ENCODE results near the gene VPS54. TPM values are rescaled to one million over a fixed set of nuclear protein-coding genes. Genes with fewer than 3 reads are reported as not detected.

The VPS54 gene
- total RNA-seq, 1 donor from 2014 or later, result 17.2 TPM

DNA sequence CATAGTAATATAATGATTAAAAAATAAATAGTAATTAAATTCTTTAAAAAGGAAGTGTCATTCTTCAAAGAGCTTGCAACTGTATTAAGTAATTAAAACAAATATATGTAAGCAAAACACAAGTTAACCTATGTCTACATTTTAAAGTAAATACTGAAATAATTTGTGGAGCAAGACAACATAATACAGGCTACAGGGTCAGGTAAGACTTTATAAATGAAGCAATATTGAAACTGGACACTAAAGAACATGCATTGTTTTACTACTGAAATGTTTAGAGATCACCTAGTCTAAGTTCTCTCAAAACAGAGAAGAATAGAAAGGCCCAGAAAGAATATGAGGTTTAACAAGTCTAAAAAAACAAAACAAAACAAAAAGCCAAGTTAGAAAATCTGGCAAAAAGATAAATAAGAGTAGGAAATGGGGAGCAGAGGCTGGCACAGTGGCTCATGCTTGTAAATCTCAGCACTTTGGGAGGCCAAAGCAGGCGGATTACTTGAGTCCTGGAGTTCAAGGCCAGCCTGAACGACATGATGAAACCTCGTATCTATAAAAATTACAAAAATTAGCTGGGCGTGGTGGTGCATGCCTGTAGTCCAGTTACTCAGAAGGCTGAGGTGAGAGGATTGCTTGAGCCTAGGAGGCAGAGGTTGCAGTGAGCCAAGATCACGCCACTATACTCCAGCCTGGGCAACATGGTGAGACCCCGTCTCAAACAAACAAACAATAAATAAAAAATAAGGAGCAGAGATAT, 34.4 kb downstream of the VPS54 start:
- Mint-ChIP-seq H3K27ac (ENCODE audit: unreplicated experiment) (no peak overlapping the region), H3K4me1 (ENCODE audit: unreplicated experiment) (peaks cover 26% of the 10 kb centered on the region)

DNA sequence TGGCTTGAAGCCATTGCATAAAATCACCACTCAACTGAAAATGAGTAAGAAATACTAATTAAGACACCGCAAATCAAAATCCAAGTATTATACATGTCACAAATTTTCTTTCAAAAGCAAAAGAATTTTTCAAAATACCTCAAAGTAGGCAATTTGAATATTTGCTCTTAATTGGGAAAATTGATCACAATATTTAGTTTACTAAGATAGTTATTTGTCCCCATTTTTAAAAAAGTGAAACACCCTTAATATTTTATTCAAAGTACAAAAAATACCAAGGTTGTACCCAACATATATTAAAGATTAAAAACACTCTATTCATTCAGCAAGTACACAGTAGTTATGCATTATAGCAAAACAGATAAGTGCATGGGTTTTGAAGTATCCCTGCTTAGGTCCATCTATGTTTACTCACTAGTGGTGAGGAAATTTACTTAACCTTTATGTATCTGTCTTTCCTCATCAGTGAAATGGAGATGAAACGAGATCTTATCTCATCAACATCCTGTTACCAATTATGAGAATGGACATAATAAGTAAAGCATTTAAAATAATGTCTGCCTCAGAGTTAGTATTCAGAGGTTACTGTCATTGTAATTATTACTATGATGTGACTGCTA, 35.1 kb downstream of the VPS54 start:
- no peak for DNase-seq (ENCODE audit: extremely low spot score, unreplicated experiment)
- TF ChIP-seq, protein P1, sequence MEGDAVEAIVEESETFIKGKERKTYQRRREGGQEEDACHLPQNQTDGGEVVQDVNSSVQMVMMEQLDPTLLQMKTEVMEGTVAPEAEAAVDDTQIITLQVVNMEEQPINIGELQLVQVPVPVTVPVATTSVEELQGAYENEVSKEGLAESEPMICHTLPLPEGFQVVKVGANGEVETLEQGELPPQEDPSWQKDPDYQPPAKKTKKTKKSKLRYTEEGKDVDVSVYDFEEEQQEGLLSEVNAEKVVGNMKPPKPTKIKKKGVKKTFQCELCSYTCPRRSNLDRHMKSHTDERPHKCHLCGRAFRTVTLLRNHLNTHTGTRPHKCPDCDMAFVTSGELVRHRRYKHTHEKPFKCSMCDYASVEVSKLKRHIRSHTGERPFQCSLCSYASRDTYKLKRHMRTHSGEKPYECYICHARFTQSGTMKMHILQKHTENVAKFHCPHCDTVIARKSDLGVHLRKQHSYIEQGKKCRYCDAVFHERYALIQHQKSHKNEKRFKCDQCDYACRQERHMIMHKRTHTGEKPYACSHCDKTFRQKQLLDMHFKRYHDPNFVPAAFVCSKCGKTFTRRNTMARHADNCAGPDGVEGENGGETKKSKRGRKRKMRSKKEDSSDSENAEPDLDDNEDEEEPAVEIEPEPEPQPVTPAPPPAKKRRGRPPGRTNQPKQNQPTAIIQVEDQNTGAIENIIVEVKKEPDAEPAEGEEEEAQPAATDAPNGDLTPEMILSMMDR (IDR thresholded peaks at IDR 0.05), result no peak
- Mint-ChIP-seq H3K4me3 (ENCODE audit: unreplicated experiment) (no peak overlapping the region), H3K36me3 (ENCODE audit: unreplicated experiment) (peaks cover 26% of the 10 kb centered on the region), H3K9me3 (ENCODE audit: unreplicated experiment) (peaks cover 13% of the 10 kb centered on the region), H3K27ac (ENCODE audit: unreplicated experiment) (no peak overlapping the region), H3K27me3 (ENCODE audit: unreplicated experiment) (no peaks in the 10 kb centered on the region), H3K4me1 (ENCODE audit: unreplicated experiment) (peaks cover 26% of the 10 kb centered on the region)

More for the DNA sequence above, 34.4 kb downstream of the VPS54 start:
- no peak overlapping the region for H3K4me3 Mint-ChIP-seq (ENCODE audit: unreplicated experiment)
- H3K27me3 Mint-ChIP-seq (ENCODE audit: unreplicated experiment), result no peaks in the 10 kb centered on the region
- peaks cover 13% of the 10 kb centered on the region for H3K9me3 Mint-ChIP-seq (ENCODE audit: unreplicated experiment)
- TF ChIP-seq, protein P1 (IDR thresholded peaks at IDR 0.05), result no peak
- DNase-seq (ENCODE audit: extremely low spot score, unreplicated experiment), result no peak
- peaks cover 26% of the 10 kb centered on the region for H3K36me3 Mint-ChIP-seq (ENCODE audit: unreplicated experiment)

DNA sequence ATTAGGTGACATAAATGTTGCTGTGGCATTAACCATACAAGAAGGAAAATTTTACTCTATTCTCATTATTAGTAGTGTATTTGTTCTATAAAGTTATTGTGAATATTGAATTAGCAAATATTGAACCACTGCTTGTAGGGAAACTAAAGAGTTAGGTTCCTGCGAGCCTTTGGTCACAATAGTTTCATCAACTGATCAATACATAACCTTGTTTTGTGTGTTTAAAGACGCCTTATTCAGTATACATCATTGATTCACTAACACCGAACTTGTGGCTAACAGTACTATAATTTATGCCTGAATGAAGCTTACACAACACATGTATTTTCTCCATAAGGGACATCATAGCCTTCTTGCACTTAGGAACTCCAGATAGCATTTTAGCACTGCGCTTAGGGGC, 36.9 kb downstream of the VPS54 start:
- no peak for DNase-seq (ENCODE audit: extremely low spot score, unreplicated experiment)
- H3K27ac Mint-ChIP-seq (ENCODE audit: unreplicated experiment), result no peak overlapping the region
- TF ChIP-seq, protein P1 (IDR thresholded peaks at IDR 0.05), result no peak
- H3K27me3 Mint-ChIP-seq (ENCODE audit: unreplicated experiment), result no peaks in the 10 kb centered on the region
- peaks cover 7% of the 10 kb centered on the region for H3K9me3 Mint-ChIP-seq (ENCODE audit: unreplicated experiment)
- peaks cover 22% of the 10 kb centered on the region for H3K4me1 Mint-ChIP-seq (ENCODE audit: unreplicated experiment)
- peaks cover 31% of the 10 kb centered on the region for H3K36me3 Mint-ChIP-seq (ENCODE audit: unreplicated experiment)
- H3K4me3 Mint-ChIP-seq (ENCODE audit: unreplicated experiment), result no peak overlapping the region

DNA sequence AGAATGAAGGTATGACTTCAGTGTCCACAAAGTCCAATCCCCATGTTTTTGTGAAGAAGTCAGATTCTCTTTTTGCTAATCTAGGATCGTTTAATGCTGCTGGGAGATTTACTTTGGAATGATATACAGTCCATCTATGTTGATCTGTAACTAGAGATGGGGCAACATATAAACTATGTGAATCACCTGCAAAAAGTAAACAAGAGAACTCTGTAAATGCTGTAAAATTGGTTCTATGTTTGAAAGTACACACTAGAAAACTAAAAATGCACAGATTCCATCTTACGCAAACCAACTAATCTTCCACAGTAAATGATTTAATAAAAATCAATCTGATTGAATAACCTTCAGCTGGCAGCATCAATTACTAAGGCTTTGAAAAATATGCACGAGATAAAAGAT, 37.5 kb downstream of the VPS54 start:
- Mint-ChIP-seq H3K27ac (ENCODE audit: unreplicated experiment) (no peak overlapping the region), H3K4me1 (ENCODE audit: unreplicated experiment) (peaks cover 17% of the 10 kb centered on the region), H3K27me3 (ENCODE audit: unreplicated experiment) (no peaks in the 10 kb centered on the region), H3K4me3 (ENCODE audit: unreplicated experiment) (no peak overlapping the region), H3K9me3 (ENCODE audit: unreplicated experiment) (peaks cover 7% of the 10 kb centered on the region), H3K36me3 (ENCODE audit: unreplicated experiment) (peaks cover 34% of the 10 kb centered on the region)
- TF ChIP-seq, protein P1 (IDR thresholded peaks at IDR 0.05), result no peak
- DNase-seq (ENCODE audit: extremely low spot score, unreplicated experiment), result no peak

DNA sequence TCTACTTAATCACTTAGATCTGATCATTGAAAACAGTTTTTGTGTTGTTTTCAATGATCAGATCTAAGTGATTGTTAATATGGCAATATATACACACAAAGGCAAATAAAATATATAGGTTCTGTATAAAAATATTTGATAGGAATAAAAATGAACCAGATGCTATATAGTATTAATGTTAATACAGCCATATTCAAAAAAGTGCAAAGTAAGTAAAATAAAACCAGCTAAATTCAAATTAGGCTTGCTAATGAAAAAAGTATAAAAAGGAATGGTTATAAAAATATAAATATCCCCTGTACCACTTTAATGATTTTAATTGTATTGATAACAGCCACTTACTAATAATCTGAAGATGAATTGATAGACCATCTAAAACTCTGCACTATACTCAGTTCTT, 38.4 kb downstream of the VPS54 start:
- TF ChIP-seq, protein P1 (IDR thresholded peaks at IDR 0.05), result no peak
- Mint-ChIP-seq H3K4me3 (ENCODE audit: unreplicated experiment) (no peak overlapping the region), H3K27ac (ENCODE audit: unreplicated experiment) (no peak overlapping the region), H3K4me1 (ENCODE audit: unreplicated experiment) (peaks cover 13% of the 10 kb centered on the region), H3K36me3 (ENCODE audit: unreplicated experiment) (peaks cover 41% of the 10 kb centered on the region), H3K9me3 (ENCODE audit: unreplicated experiment) (peaks cover 7% of the 10 kb centered on the region), H3K27me3 (ENCODE audit: unreplicated experiment) (no peaks in the 10 kb centered on the region)
- DNase-seq (ENCODE audit: extremely low spot score, unreplicated experiment), result no peak

Data from osteocyte (in vitro differentiated cells).